ENCODE results near the gene CBX8. TPM values are rescaled to one million over a fixed set of nuclear protein-coding genes. Genes with fewer than 3 reads are reported as not detected.

CBX8 gene
- total and polyA plus RNA-seq, 2 of the 8 experiments (the other 6 are each of a cell fraction or from before 2014, with no cell fraction given): 0.09 to 2.1 TPM

- Histone ChIP-seq H3K27ac (ENCODE audit: low read depth, low read length) (no peak overlapping the region), H3K9ac (replicated peaks in 1 of 4; ENCODE audit: extremely low read depth in 1 of 4, low read depth in 3 of 4, low read length in 3 of 4) (no peak overlapping the region), H4K20me1 (replicated peaks in 1 of 2; ENCODE audit: control insufficient read depth in 1 of 2, insufficient read depth in 2 of 2, low read length in 2 of 2) (peaks cover 0 to 38% of the 10 kb centered on the region in 2 experiments), H4K91ac (replicated peaks; ENCODE audit: insufficient read length, low read length) (no peak overlapping the region), H3K36me3 (ENCODE audit: control insufficient read depth in 2 of 4, insufficient read depth in 4 of 4, low read length in 3 of 4) (peaks cover 0 to 5% (median 0%) of the 10 kb centered on the region in 4 experiments; a peak in 1 of 8 replicates), H3K9me3 (ENCODE audit: insufficient read depth in 2 of 2, low read depth in 1 of 2, low read length in 1 of 2) (peaks cover 0 to 7% of the 10 kb centered on the region in 2 experiments; a peak in 3 of 4 replicates), H2BK5ac (ENCODE audit: low read depth, low read length) (peak overlapping the region; percentile 2; the same call in 1 of the 2 replicates), H2BK15ac (ENCODE audit: low read length) (peak overlapping the region; percentile 37; the same call in 1 of the 2 replicates), H3K4me1 (replicated peaks in 1 of 4; ENCODE audit: control insufficient read depth in 3 of 4, insufficient read depth in 4 of 4, low read length in 3 of 4) (peaks cover 3 to 53% (median 43%) of the 10 kb centered on the region in 4 experiments), H2BK12ac (ENCODE audit: low read depth, low read length) (peak overlapping the region; percentile 61; the same call in 1 of the 2 replicates), H3K23ac (ENCODE audit: insufficient read length) (no peak overlapping the region), H3K4me3 (ENCODE audit: extremely low read depth in 1 of 4, insufficient read depth in 2 of 4, low read depth in 3 of 4, low read length in 4 of 4) (peak overlapping the region in 1 of 4 experiments; percentile 11; a peak in 3 of 8 replicates), H2BK20ac (ENCODE audit: low read length) (peak overlapping the region; percentile 93; the same call in 1 of the 2 replicates), H4K8ac (ENCODE audit: extremely low read depth, insufficient read depth, low read length) (peak overlapping the region; percentile 81; the same call in 1 of the 2 replicates), H3K23me2 (ENCODE audit: low read depth, low read length) (peaks cover 2% of the 10 kb centered on the region), H3K4me2 (ENCODE audit: insufficient read depth in 1 of 2, low read depth in 2 of 2, low read length in 2 of 2) (peak overlapping the region; percentile 43 to 49), H3K4ac (replicated peaks; ENCODE audit: insufficient read length, low read depth, low read length) (peak overlapping the region; percentile 44), H3K27me3 (replicated peaks in 1 of 4; ENCODE audit: control insufficient read depth in 3 of 4, extremely low read depth in 1 of 4, insufficient read depth in 3 of 4, low read length in 3 of 4) (peaks cover 84 to 96% (median 96%) of the 10 kb centered on the region in 4 experiments), H3K79me2 (ENCODE audit: control insufficient read depth in 1 of 2, insufficient read depth in 2 of 2, low read length in 2 of 2) (no peaks in the 10 kb centered on the region), H2BK120ac (replicated peaks; ENCODE audit: low read depth, low read length) (no peak overlapping the region), H4K5ac (ENCODE audit: insufficient read length, low read depth, low read length) (no peak overlapping the region), H2AK5ac (ENCODE audit: low read depth, low read length) (peak overlapping the region; percentile 41; the same call in 1 of the 2 replicates), H3K79me1 (ENCODE audit: low read depth, low read length) (no peaks in the 10 kb centered on the region), H3K56ac (replicated peaks; ENCODE audit: insufficient read length, low read depth, low read length) (no peak overlapping the region), H2AFZ (ENCODE audit: low read length) (no peak overlapping the region), H3K18ac (ENCODE audit: extremely low read depth, low read length) (no peak overlapping the region; the same call in 1 of the 2 replicates), H3K14ac (ENCODE audit: insufficient read length) (no peak overlapping the region)
- DNase-seq (ENCODE audit: low read depth in 1 of 2, low spot score in 2 of 2): no peak
- WGBS, 2 experiments (ENCODE audit: extremely low coverage in 1 of 2, insufficient coverage in 1 of 2, insufficient read length in 1 of 2, insufficient replicate concordance in 2 of 2, low coverage in 1 of 2, low lambda C conversion rate in 2 of 2, missing lambda C conversion rate in 1 of 2): 16% methylated on average over 4 of the region's 4 CpGs; no CpG with 5 or more reads in 1 of the 2 experiments
- ChIA-PET POLR2A (ENCODE audit: partially characterized antibody) (interaction anchor here (0.7 to 24.0 kb wide), 6 partner anchors 9 to 384 kb away, joined by 3 to 374 read pairs (median 13); partner anchors contain the start of genes CBX4 and CBX8), CTCF (ENCODE audit: partially characterized antibody) (interaction anchor here (0.9 to 19.1 kb wide), 16 partner anchors 10 to 169 kb away, joined by 3 to 576 read pairs (median 7); partner anchors contain the start of genes CBX4 and CBX8)
- FAIRE-seq: no peak
- TF ChIP-seq SUZ12 (IDR thresholded peaks at IDR 0.05; ENCODE audit: low read length): 0 out of 2 replicates have a peak, but pooled peaks have one; percentile 11
- no peak for TF ChIP-seq ATF2 (IDR thresholded peaks at IDR 0.05; ENCODE audit: low read length)
- TF ChIP-seq YY1 (IDR thresholded peaks at IDR 0.05; ENCODE audit: low read depth, low read length): no peak
- TF ChIP-seq, protein P1, sequence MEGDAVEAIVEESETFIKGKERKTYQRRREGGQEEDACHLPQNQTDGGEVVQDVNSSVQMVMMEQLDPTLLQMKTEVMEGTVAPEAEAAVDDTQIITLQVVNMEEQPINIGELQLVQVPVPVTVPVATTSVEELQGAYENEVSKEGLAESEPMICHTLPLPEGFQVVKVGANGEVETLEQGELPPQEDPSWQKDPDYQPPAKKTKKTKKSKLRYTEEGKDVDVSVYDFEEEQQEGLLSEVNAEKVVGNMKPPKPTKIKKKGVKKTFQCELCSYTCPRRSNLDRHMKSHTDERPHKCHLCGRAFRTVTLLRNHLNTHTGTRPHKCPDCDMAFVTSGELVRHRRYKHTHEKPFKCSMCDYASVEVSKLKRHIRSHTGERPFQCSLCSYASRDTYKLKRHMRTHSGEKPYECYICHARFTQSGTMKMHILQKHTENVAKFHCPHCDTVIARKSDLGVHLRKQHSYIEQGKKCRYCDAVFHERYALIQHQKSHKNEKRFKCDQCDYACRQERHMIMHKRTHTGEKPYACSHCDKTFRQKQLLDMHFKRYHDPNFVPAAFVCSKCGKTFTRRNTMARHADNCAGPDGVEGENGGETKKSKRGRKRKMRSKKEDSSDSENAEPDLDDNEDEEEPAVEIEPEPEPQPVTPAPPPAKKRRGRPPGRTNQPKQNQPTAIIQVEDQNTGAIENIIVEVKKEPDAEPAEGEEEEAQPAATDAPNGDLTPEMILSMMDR (IDR thresholded peaks at IDR 0.05; ENCODE audit: control extremely low read depth in 1 of 3, insufficient read depth in 1 of 3, low read depth in 1 of 3, low read length in 3 of 3): peak in 1 of 3 experiments; percentile 4; a peak in 1 of 4 replicates
Observed at GRCh38 chr17:79806446-79806760, 9.5 kb upstream of the CBX8 start.

Data from H1 (cell line).